K562 (cell line): ENCODE data around the gene MAGIX. TPM values are rescaled to one million over a fixed set of nuclear protein-coding genes. Genes with fewer than 3 reads are reported as not detected.

Source experiments
- CCNT2 ChIP-seq: IDR thresholded peaks from 2 replicates; pipeline ENCODE4 v1.6.1; 2011; ENCODE audit warnings: borderline replicate concordance, low read depth, mild to moderate bottlenecking, moderate library complexity, mixed read lengths, low read length; ENCODE audit not compliant: insufficient read length; ENCODE audit errors: extremely low read depth
- EP400 ChIP-seq: fragments of 450-650 bp; IDR thresholded peaks from 2 replicates; pipeline ENCODE4 v1.6.1; 2017; ENCODE audit warnings: antibody characterized with exemption, mild to moderate bottlenecking, moderate library complexity
- HNRNPK ChIP-seq: fragments of 200-400 bp; formaldehyde crosslinking; IDR thresholded peaks from one replicate; pipeline ENCODE4 v1.6.1; 2018; ENCODE audit warnings: mild to moderate bottlenecking, low read depth, low read length; ENCODE audit not compliant: poor library complexity, severe bottlenecking
- KAT2B ChIP-seq: IDR thresholded peaks from one replicate; pipeline ENCODE4 v1.6.1; 2012; ENCODE audit warnings: low read depth, mild to moderate bottlenecking, control low read depth, inconsistent platforms, low read length, moderate library complexity
- KLF10 ChIP-seq: fragments of 250-450 bp; sonication (Bioruptor Pico); IDR thresholded peaks from 2 replicates; pipeline ENCODE4 v1.6.1; 2021; ENCODE audit warnings: matching md5 sums
- NCOA2 ChIP-seq, 2 experiments: fragments of 450-650 bp; IDR thresholded peaks; 2 replicates each; pipeline ENCODE4 v1.6.1; 2018; ENCODE audit warnings: mild to moderate bottlenecking in 2 of 2, moderate library complexity in 1 of 2; ENCODE audit not compliant: partially characterized antibody in 2 of 2
- PHTF2 ChIP-seq: fragments of 250-450 bp; sonication (Bioruptor Pico); IDR thresholded peaks from 2 replicates; pipeline ENCODE4 v1.5.0; 2021; ENCODE audit warnings: mild to moderate bottlenecking
- RBM39 ChIP-seq: fragments of 200-400 bp; formaldehyde crosslinking; optimal IDR thresholded peaks from 2 replicates; pipeline ENCODE3; 2018; ENCODE audit warnings: low read depth, low read length
- RFX1 ChIP-seq: fragments of 450-650 bp; IDR thresholded peaks from 2 replicates; pipeline ENCODE4 v1.6.1; 2016; ENCODE audit warnings: mild to moderate bottlenecking, moderate library complexity
- TAF9B ChIP-seq: fragments of 450-650 bp; IDR thresholded peaks from 2 replicates; pipeline ENCODE4 v1.6.1; 2018; ENCODE audit warnings: mild to moderate bottlenecking; ENCODE audit not compliant: partially characterized antibody
- TCF15 ChIP-seq: fragments of 250-450 bp; sonication (Bioruptor Pico); IDR thresholded peaks from 2 replicates; pipeline ENCODE4 v1.8.0; 2022; ENCODE audit warnings: moderate library complexity, mild to moderate bottlenecking, inconsistent platforms
- YBX1 ChIP-seq: fragments of 450-650 bp; IDR thresholded peaks from 2 replicates; pipeline ENCODE4 v1.7.1; 2016; ENCODE audit warnings: mild to moderate bottlenecking
- ZNF280A ChIP-seq: fragments of 450-650 bp; IDR thresholded peaks from 2 replicates; pipeline ENCODE4 v1.6.1; 2018; ENCODE audit warnings: mild to moderate bottlenecking, low read depth; ENCODE audit not compliant: partially characterized antibody
- polyA plus RNA-seq, 8 experiments: library from polyadenylated mRNA; depleted of rRNA in 4 of 8; stranded (reverse) in 5 of 8; unstranded in 3 of 8; fragments of >200 nt; fragmentation: Nextera tagmentation in 2 of 8; fragmentation: Illumina TruSeq in 1 of 8; extraction: Ambion mirVana in 2 of 8; extraction: Trizol in 1 of 8; gene quantifications; 2 replicates each; pipeline versions ENCODE4 v1.2.1 to v1.2.3, GENCODE V29; 2011 to 2014; ENCODE audit warnings: inconsistent platforms in 1 of 8, missing spikeins in 1 of 8
- total RNA-seq, 7 experiments: library from RNA; depleted of rRNA in 6 of 7; stranded (reverse); fragments of >200 nt in 6 of 7; fragmentation: Illumina TruSeq in 2 of 7; extraction: Trizol in 2 of 7; gene quantifications; 2 replicates each; pipeline versions ENCODE4 v1.2.1 to v1.2.3, GENCODE V29; 2011 to 2021; ENCODE audit warnings: low replicate concordance in 1 of 7
- TF ChIP-seq, protein P1 (sequence below): sonication (generic); formaldehyde crosslinking; IDR thresholded peaks from 2 replicates; pipeline ENCODE4 v1.8.1; 2023; ENCODE audit warnings: mild to moderate bottlenecking, missing genetic modification reagents, moderate library complexity
- TF ChIP-seq, protein P2 (sequence below): fragments of 200-800 bp; sonication (Bioruptor generic); IDR thresholded peaks from 2 replicates; pipeline ENCODE4 v1.6.1; 2016; ENCODE audit warnings: missing genetic modification characterization, missing compliant biosample characterization

MAGIX gene
- total and polyA plus RNA-seq, 9 of the 15 experiments (the other 6 are each of a cell fraction or from before 2014, with no cell fraction given): 0.08 to 3.5 (median 0.47) TPM

- TF ChIP-seq, protein P1, sequence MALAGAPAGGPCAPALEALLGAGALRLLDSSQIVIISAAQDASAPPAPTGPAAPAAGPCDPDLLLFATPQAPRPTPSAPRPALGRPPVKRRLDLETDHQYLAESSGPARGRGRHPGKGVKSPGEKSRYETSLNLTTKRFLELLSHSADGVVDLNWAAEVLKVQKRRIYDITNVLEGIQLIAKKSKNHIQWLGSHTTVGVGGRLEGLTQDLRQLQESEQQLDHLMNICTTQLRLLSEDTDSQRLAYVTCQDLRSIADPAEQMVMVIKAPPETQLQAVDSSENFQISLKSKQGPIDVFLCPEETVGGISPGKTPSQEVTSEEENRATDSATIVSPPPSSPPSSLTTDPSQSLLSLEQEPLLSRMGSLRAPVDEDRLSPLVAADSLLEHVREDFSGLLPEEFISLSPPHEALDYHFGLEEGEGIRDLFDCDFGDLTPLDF (CRISPR knock-in tag): no peak
- TF ChIP-seq, protein P2, sequence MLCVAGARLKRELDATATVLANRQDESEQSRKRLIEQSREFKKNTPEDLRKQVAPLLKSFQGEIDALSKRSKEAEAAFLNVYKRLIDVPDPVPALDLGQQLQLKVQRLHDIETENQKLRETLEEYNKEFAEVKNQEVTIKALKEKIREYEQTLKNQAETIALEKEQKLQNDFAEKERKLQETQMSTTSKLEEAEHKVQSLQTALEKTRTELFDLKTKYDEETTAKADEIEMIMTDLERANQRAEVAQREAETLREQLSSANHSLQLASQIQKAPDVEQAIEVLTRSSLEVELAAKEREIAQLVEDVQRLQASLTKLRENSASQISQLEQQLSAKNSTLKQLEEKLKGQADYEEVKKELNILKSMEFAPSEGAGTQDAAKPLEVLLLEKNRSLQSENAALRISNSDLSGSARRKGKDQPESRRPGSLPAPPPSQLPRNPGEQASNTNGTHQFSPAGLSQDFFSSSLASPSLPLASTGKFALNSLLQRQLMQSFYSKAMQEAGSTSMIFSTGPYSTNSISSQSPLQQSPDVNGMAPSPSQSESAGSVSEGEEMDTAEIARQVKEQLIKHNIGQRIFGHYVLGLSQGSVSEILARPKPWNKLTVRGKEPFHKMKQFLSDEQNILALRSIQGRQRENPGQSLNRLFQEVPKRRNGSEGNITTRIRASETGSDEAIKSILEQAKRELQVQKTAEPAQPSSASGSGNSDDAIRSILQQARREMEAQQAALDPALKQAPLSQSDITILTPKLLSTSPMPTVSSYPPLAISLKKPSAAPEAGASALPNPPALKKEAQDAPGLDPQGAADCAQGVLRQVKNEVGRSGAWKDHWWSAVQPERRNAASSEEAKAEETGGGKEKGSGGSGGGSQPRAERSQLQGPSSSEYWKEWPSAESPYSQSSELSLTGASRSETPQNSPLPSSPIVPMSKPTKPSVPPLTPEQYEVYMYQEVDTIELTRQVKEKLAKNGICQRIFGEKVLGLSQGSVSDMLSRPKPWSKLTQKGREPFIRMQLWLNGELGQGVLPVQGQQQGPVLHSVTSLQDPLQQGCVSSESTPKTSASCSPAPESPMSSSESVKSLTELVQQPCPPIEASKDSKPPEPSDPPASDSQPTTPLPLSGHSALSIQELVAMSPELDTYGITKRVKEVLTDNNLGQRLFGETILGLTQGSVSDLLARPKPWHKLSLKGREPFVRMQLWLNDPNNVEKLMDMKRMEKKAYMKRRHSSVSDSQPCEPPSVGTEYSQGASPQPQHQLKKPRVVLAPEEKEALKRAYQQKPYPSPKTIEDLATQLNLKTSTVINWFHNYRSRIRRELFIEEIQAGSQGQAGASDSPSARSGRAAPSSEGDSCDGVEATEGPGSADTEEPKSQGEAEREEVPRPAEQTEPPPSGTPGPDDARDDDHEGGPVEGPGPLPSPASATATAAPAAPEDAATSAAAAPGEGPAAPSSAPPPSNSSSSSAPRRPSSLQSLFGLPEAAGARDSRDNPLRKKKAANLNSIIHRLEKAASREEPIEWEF: no peak
- TF ChIP-seq TAF9B (no peak), NCOA2 (IDR thresholded peaks at IDR 0.05; ENCODE audit: partially characterized antibody in 2 of 2) (no peak), KLF10 (CRISPR knock-in tag) (no peak), RBM39 (no peak), KAT2B (no peak), YBX1 (no peak), HNRNPK (no peak), TCF15 (no peak), RFX1 (no peak), CCNT2 (no peak), PHTF2 (CRISPR knock-in tag) (no peak), ZNF280A (no peak), EP400 (no peak)
These were observed 13.1 kb downstream of the MAGIX start (continued) for GRCh38 chrX:49175435-49176274.
